SK-N-SH treated with all-trans-retinoic acid at 6 μM for 48 hours (cell line): Measurements from ENCODE around the gene TUBGCP4.

Source experiments
- ATAC-seq: fragments of 200-7000 bp; cut with Tn5 transposase; 3 replicates; pipeline ENCODE4 v1.9.1; 2020; ENCODE audit warnings: mild to moderate bottlenecking, moderate library complexity
- ARNTL ChIP-seq: fragments of 450-650 bp; formaldehyde crosslinking; IDR thresholded peaks from 2 replicates; pipeline ENCODE4 v1.5.0; 2020; ENCODE audit warnings: low read depth, mild to moderate bottlenecking, moderate library complexity, borderline replicate concordance
- BACH2 ChIP-seq: fragments of 250-450 bp; sonication (Bioruptor Pico); IDR thresholded peaks from 2 replicates; pipeline ENCODE4 v1.9.0; 2021; ENCODE audit warnings: mild to moderate bottlenecking, borderline replicate concordance
- CSDC2 ChIP-seq: fragments of 250-450 bp; sonication (Bioruptor Pico); IDR thresholded peaks from 2 replicates; pipeline ENCODE4 v1.5.0; 2020; ENCODE audit warnings: mild to moderate bottlenecking, moderate library complexity
- CSRNP3 ChIP-seq: fragments of 250-450 bp; sonication (Bioruptor Pico); IDR thresholded peaks from 2 replicates; pipeline ENCODE4 v1.5.1; 2021; ENCODE audit warnings: mild to moderate bottlenecking, moderate library complexity
- GLIS3 ChIP-seq: fragments of 250-450 bp; sonication (Bioruptor Pico); IDR thresholded peaks from 2 replicates; pipeline ENCODE4 v1.5.0; 2020; ENCODE audit warnings: mild to moderate bottlenecking, moderate library complexity
- ISL1 ChIP-seq: fragments of 250-450 bp; sonication (Bioruptor Pico); IDR thresholded peaks from 2 replicates; pipeline ENCODE4 v2.1.2; 2022; ENCODE audit warnings: mild to moderate bottlenecking, moderate library complexity
- OSR1 ChIP-seq: fragments of 250-450 bp; sonication (Bioruptor Pico); IDR thresholded peaks from 2 replicates; pipeline ENCODE4 v1.8.0; 2022; ENCODE audit warnings: moderate library complexity, mild to moderate bottlenecking, inconsistent platforms
- POU6F1 ChIP-seq: fragments of 250-450 bp; sonication (Bioruptor Pico); IDR thresholded peaks from 2 replicates; pipeline ENCODE4 v1.8.0; 2021; ENCODE audit warnings: low read depth, mild to moderate bottlenecking, moderate library complexity, borderline replicate concordance
- PPARA ChIP-seq: fragments of 250-450 bp; sonication (Bioruptor Pico); IDR thresholded peaks from 2 replicates; pipeline ENCODE4 v1.5.0; 2020; ENCODE audit warnings: mild to moderate bottlenecking, borderline replicate concordance
- RARB ChIP-seq: fragments of 250-450 bp; sonication (Bioruptor Pico); IDR thresholded peaks from 2 replicates; pipeline ENCODE4 v1.8.0; 2021; ENCODE audit warnings: mild to moderate bottlenecking, moderate library complexity
- TCF4 ChIP-seq: fragments of 250-450 bp; sonication (Bioruptor Pico); IDR thresholded peaks from 2 replicates; pipeline ENCODE4 v1.8.0; 2021; ENCODE audit warnings: mild to moderate bottlenecking, moderate library complexity, borderline replicate concordance
- TOX ChIP-seq: fragments of 250-450 bp; sonication (Bioruptor Pico); IDR thresholded peaks from 2 replicates; pipeline ENCODE4 v1.8.0; 2021; ENCODE audit warnings: mild to moderate bottlenecking, moderate library complexity, borderline replicate concordance
- ZFP3 ChIP-seq: fragments of 250-450 bp; sonication (Bioruptor Pico); IDR thresholded peaks from 2 replicates; pipeline ENCODE4 v1.5.0; 2020; ENCODE audit warnings: mild to moderate bottlenecking, moderate library complexity
- ZFP30 ChIP-seq: fragments of 450-650 bp; formaldehyde crosslinking; IDR thresholded peaks from 2 replicates; pipeline ENCODE4 v1.5.0; 2022; ENCODE audit warnings: mild to moderate bottlenecking, moderate library complexity
- ZNF70 ChIP-seq: fragments of 450-650 bp; formaldehyde crosslinking; IDR thresholded peaks from 2 replicates; pipeline ENCODE4 v1.5.0; 2020; ENCODE audit warnings: mild to moderate bottlenecking, moderate library complexity
- ZNF8 ChIP-seq: fragments of 450-650 bp; formaldehyde crosslinking; IDR thresholded peaks from 2 replicates; pipeline ENCODE4 v1.5.0; 2020; ENCODE audit warnings: mild to moderate bottlenecking, moderate library complexity
- TF ChIP-seq, protein P1 (sequence below): fragments of 250-450 bp; sonication (Bioruptor Pico); IDR thresholded peaks from 2 replicates; pipeline ENCODE4 v1.5.1; 2020; ENCODE audit warnings: low read depth, mild to moderate bottlenecking, moderate library complexity
- TF ChIP-seq, protein P2 (sequence below): fragments of 250-450 bp; sonication (Bioruptor Pico); IDR thresholded peaks from 2 replicates; pipeline ENCODE4 v1.5.0; 2020; ENCODE audit warnings: mild to moderate bottlenecking, moderate library complexity

TUBGCP4 gene

DNA sequence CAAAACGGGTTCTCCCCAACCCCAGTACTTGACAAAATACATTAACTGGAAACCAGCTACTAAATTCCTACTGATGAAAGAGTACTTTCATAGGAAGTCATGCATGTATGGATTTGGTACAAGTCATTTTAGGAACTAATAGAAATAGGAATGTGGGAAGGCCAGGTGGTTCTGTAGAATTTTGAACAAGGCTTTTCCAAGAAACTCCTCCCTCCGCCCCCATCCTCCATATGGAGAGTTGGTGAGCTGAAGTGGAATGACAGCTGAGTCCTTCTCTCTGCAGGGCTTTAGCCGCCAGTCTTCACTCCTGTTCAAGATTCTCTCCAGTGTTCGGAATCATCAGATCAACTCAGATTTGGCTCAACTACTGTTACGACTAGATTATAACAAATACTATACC lies 33.2 kb downstream of the TUBGCP4 start:
- TF ChIP-seq ZNF8 (no peak), BACH2 (CRISPR knock-in tag) (no peak), ZFP30 (no peak), CSRNP3 (CRISPR knock-in tag) (no peak)
- ATAC-seq: no peak

GRCh38 chr15:43406189-43406588 lies 35.3 kb downstream of the TUBGCP4 start:
- ATAC-seq: peak; percentile 89
- no peak for TF ChIP-seq RARB (CRISPR knock-in tag)
- TF ChIP-seq ISL1 (CRISPR knock-in tag): peak; percentile 35; the same call in 1 of the 2 replicates
- TF ChIP-seq, protein P1, sequence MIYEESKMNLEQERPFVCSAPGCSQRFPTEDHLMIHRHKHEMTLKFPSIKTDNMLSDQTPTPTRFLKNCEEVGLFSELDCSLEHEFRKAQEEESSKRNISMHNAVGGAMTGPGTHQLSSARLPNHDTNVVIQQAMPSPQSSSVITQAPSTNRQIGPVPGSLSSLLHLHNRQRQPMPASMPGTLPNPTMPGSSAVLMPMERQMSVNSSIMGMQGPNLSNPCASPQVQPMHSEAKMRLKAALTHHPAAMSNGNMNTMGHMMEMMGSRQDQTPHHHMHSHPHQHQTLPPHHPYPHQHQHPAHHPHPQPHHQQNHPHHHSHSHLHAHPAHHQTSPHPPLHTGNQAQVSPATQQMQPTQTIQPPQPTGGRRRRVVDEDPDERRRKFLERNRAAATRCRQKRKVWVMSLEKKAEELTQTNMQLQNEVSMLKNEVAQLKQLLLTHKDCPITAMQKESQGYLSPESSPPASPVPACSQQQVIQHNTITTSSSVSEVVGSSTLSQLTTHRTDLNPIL: peak; percentile 23; the same call in 1 of the 2 replicates
- TF ChIP-seq, protein P2, sequence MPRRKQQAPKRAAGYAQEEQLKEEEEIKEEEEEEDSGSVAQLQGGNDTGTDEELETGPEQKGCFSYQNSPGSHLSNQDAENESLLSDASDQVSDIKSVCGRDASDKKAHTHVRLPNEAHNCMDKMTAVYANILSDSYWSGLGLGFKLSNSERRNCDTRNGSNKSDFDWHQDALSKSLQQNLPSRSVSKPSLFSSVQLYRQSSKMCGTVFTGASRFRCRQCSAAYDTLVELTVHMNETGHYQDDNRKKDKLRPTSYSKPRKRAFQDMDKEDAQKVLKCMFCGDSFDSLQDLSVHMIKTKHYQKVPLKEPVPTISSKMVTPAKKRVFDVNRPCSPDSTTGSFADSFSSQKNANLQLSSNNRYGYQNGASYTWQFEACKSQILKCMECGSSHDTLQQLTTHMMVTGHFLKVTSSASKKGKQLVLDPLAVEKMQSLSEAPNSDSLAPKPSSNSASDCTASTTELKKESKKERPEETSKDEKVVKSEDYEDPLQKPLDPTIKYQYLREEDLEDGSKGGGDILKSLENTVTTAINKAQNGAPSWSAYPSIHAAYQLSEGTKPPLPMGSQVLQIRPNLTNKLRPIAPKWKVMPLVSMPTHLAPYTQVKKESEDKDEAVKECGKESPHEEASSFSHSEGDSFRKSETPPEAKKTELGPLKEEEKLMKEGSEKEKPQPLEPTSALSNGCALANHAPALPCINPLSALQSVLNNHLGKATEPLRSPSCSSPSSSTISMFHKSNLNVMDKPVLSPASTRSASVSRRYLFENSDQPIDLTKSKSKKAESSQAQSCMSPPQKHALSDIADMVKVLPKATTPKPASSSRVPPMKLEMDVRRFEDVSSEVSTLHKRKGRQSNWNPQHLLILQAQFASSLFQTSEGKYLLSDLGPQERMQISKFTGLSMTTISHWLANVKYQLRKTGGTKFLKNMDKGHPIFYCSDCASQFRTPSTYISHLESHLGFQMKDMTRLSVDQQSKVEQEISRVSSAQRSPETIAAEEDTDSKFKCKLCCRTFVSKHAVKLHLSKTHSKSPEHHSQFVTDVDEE (CRISPR knock-in tag): peak; percentile 82
- TF ChIP-seq TCF4 (CRISPR knock-in tag): peak; percentile 87
- TF ChIP-seq, all 23 proteins: peak for 4

- TF ChIP-seq ZNF70 (CRISPR knock-in tag) (no peak), OSR1 (CRISPR knock-in tag) (no peak), TCF4 (CRISPR knock-in tag) (no peak), ZFP3 (no peak), CSDC2 (no peak)
- TF ChIP-seq, all 23 proteins: peak for 0
- ATAC-seq: no peak
Measured at GRCh38 chr15:43406808-43407207, 35.9 kb downstream of the TUBGCP4 start.

GRCh38 chr15:43408789-43409188 lies 37.9 kb downstream of the TUBGCP4 start:
- ATAC-seq: no peak

More at GRCh38 chr15:43408789-43409188, 37.9 kb downstream of the TUBGCP4 start:
- TF ChIP-seq, protein P1: no peak
- TF ChIP-seq PPARA: no peak
- TF ChIP-seq TCF4 (CRISPR knock-in tag): no peak
- no peak for TF ChIP-seq GLIS3 (CRISPR knock-in tag)
- no peak for TF ChIP-seq POU6F1 (CRISPR knock-in tag)
- no peak for TF ChIP-seq ZFP3
- no peak for TF ChIP-seq ISL1 (CRISPR knock-in tag)
- TF ChIP-seq ZFP30: no peak
- TF ChIP-seq CSDC2: no peak
- no peak for TF ChIP-seq ARNTL (CRISPR knock-in tag)
- no peak for TF ChIP-seq TOX (CRISPR knock-in tag)
- TF ChIP-seq, all 23 proteins: peak for 0
